Astrocyte of the cerebellum (primary cell): ENCODE data around the gene TARBP2.

Source experiments
- DNase-seq: peaks from one replicate; pipeline ENCODE4 v3.0.0-alpha.2; 2011; ENCODE audit warnings: low read depth
- H3K4me3 ChIP-seq: 2 replicates; pipeline ENCODE4 v1.5.1; 2011; ENCODE audit warnings: mild to moderate bottlenecking, low read depth, low read length, moderate library complexity
- CTCF ChIP-seq: IDR thresholded peaks from 2 replicates; pipeline ENCODE4 v1.5.1; 2012; ENCODE audit warnings: low read length, low read depth, moderate library complexity, mild to moderate bottlenecking; ENCODE audit errors: missing control alignments
- in situ Hi-C: cut with HindIII; loops from 2 replicates; pipeline ENCODE4 v1.10.0; 2017; ENCODE audit warnings: low sequenced_read_pairs

The TARBP2 gene

DNA sequence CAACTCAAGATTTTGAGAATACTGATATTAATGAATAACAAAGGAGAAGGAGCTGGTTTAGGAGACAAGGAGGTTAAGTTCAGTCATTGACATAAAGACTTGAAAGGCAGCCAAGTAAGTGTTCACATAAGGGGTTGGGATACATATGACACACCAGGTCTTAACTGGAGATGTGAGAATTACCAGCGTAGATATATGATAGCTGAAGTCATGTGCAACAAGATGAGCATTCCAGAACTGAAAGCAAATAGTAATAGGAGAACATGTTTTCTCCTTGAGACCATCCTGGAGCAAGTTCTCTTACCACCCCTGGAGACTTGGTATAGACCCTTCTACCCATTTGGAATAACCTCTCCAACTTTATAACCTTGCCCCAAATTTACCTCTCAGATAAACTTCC, 49.5 kb downstream of the TARBP2 start:
- in situ Hi-C loops, result loop anchor here (25.0 kb wide), 1 partner anchor 112 kb away; no protein-coding TSS in a partner anchor
- no peak for DNase-seq
- no peak overlapping the region for H3K4me3 ChIP-seq
- TF ChIP-seq CTCF, result no peak

- no peak for DNase-seq
- no peak overlapping the region for H3K4me3 ChIP-seq
- in situ Hi-C loops, result loop anchor here (25.0 kb wide), 1 partner anchor 110 kb away; no protein-coding TSS in a partner anchor
- no peak for TF ChIP-seq CTCF
These were observed 50.8 kb downstream of the TARBP2 start for GRCh38 chr12:53551889-53552291.

GRCh38 chr12:53552361-53553327, 51.6 kb downstream of the TARBP2 start:
- no peak for DNase-seq
- no peak overlapping the region for H3K4me3 ChIP-seq
- in situ Hi-C loops, result loop anchor here (25.0 kb wide), 1 partner anchor 110 kb away; no protein-coding TSS in a partner anchor
- no peak for TF ChIP-seq CTCF
